Hippocampal formation (tissue), 2 donors: ENCODE data around the gene PRKAB1.

Experiments used
- DNase-seq, 2 donors: peaks; one replicate each; lab custom pipeline; 2025; lab: John Stamatoyannopoulos, UW

The PRKAB1 gene

DNA sequence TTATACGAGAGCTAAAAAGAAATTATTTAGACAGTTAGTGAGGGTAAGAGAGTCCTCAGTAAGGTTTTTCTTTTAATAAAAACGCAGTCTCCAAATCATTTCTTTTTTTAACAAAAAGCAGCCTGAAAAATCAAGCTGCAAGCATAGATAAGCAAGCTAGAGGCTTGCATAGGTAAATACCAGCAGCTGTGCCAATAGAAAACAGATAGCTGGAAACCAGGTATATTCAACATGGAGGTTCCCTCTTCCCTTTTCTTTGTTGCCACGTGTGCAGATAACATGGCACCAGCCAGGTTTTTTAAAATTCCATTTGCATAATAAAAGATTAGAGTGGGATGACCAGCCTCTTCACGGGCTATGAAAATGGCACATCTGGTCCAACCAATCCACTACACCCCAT lies 6.1 kb upstream of the PRKAB1 start:
- no peak for DNase-seq

DNA sequence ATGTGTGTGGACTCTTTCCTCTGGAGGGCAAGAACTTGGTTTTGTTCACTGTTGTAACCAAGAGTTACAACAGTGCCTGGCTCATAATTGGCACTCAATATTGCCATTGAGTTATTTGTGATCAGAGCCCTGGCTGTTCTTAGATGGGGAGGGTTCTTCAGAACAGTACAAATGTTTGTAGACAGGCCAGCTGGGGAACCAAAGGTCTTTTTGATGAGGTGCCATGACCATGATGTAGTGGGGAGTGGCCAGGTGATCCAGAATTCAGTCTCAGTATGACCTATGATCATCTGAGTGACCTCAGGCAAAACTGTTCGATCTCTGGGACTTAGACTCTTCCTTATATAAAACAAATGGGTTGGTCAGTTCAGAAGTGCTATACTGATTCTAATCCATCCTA lies 3.3 kb upstream of the PRKAB1 start:
- no peak for DNase-seq

- DNase-seq = no peak
Observed at GRCh38 chr12:119665164-119665929, 2.6 kb upstream of the PRKAB1 start.

- no peak for DNase-seq
Observed at GRCh38 chr12:119666226-119666795, 1.6 kb upstream of the PRKAB1 start.

- DNase-seq = no peak
Observed at GRCh38 chr12:119666900-119667576, 895 bp upstream of the PRKAB1 start.

GRCh38 chr12:119668324-119668841 lies 450 bp downstream of the PRKAB1 start:
- DNase-seq = no peak

DNA sequence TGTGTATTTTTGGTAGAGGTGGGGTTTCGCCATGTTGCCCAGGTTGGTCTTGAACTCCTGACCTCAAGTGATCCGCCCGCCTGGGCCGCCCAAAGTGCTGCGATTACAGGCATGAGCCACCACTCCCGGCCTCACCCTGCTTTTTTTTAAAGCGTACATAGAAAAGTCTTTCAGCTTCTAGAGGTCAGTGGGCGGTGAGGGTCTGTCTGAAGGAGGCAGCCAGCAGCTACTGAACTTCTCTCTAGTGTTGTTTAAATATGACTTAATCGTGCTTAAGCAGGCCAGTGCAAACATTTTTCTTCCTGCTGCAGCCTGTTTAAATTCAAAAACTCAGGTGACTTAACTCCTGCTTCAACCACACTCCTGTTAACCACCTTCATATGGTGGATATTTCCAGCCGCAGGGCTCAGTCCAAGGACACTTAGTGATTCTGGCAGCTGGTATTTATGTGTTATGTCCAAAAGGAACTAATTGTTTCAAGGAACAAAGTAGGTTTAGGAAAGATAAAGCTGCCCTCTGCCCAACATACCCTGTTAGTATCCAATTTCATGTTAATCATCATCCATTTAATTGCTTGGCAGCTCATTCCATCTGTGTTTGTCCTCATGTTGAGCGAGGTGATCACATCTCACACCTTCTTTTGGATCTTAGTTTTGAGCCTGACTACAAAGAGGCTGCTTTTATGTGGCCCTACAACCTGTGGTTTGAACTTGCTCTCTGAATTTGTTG lies 2.0 kb downstream of the PRKAB1 start:
- DNase-seq = no peak

GRCh38 chr12:119671070-119671469 lies 3.1 kb downstream of the PRKAB1 start:
- no peak for DNase-seq

- DNase-seq = no peak
Observed at GRCh38 chr12:119672194-119672593, 4.3 kb downstream of the PRKAB1 start.

- no peak for DNase-seq
Observed at GRCh38 chr12:119673634-119674033, 5.7 kb downstream of the PRKAB1 start.

DNA sequence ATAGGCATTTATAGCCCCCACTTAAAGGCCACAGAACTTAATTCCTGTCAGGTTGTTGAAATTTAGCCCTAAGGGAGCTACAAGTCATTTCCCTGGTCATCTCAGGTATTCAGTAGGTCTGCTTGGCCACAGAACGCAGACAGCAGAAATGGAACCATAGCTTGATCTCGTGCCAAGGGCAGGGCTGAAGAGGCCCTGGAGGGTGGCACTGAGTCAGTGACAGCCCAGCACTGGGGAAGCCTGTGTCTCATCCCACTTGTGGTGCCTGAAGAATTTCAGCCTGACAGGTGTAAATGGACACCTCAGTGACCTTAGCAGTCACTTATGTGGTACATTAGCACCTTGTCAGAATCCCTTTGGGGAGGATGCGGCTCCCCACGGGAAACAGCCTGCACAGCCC lies 6.6 kb downstream of the PRKAB1 start:
- DNase-seq = no peak

- no peak for DNase-seq
Observed at GRCh38 chr12:119676022-119676421, 8.1 kb downstream of the PRKAB1 start.

DNA sequence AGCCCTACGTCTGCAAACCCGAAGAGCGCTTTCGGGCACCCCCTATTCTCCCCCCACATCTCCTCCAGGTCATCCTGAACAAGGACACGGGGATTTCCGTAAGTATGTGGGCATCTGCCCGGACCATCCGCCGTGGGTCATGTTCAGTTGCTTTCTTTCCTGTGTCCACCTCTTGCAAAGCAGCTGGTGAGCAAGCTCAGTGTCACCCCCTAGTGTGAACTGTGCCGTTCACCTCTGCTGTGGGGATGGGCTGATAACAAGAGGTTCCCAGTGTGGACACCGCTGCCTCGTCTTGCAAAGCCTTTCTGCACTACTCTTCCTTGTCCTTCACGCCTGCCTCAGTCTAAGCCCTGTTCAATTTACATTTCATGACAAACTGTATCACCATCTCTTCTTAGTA lies 8.6 kb downstream of the PRKAB1 start:
- no peak for DNase-seq

- DNase-seq = no peak
Observed at GRCh38 chr12:119678459-119678858, 10.5 kb downstream of the PRKAB1 start.

DNA sequence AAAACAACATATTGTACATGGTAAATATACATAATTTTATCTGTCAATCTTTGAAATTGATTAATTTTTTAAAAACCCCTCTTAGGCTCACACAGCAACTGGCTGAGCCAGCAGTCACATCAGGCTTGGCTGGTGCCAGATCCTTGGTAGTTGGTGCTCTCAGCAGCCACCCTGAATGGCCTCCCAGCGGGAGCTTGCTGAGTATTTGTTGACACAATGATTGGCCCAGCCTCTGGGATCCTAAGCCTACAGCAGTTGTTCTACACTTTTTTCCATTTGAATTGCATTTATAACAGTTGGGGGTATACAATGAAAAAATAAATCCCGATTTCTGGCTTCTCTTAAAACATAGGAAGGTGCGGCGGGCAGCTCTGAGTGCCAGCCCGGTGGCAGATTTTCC lies 11.1 kb downstream of the PRKAB1 start:
- DNase-seq = no peak

GRCh38 chr12:119679490-119679889 lies 11.6 kb downstream of the PRKAB1 start:
- DNase-seq = no peak

- DNase-seq = no peak
Observed at GRCh38 chr12:119681111-119681510, 13.2 kb downstream of the PRKAB1 start.

GRCh38 chr12:119681728-119682638 lies 14.1 kb downstream of the PRKAB1 start:
- DNase-seq = no peak

GRCh38 chr12:119682639-119683252 lies 14.8 kb downstream of the PRKAB1 start:
- no peak for DNase-seq

DNA sequence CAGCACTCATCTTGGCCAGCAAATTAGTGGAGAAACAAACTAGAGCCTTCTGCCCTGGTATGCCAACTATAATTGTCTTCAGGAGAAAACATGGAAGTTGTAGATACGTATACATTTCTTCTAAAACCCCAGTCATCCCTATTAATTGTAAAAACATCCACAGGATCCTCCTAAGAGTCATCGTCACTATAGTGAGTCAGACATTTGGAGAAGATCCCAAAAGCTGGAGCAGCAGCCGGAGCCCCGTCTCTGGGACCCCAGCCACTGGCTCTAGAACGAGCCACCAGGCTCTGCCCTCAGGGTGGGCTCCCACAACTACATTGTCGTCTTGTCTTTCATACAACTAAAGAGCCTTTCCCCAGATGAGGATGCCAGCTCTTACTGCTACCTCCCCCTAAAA lies 15.5 kb downstream of the PRKAB1 start:
- DNase-seq = no peak

DNA sequence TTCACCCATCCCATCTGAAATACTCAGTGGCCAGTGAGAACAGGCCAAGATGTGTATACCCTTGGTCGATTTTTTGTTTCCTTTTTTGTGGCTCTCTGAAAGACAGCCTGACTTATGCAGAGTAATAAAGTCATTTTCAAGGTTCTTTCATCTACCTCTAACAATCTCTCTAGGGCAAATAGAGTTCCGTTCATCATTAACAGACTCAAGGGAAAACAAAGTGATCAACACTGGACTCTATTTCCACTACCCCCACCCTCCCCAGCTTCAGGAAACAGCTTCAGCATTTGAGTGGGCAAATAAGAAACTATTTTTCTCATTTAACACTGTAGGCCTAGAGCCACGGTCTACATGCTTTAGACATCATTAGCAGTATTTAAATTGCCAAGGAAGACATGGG lies 15.9 kb downstream of the PRKAB1 start:
- DNase-seq = no peak
